Dermis microvascular lymphatic vessel endothelial cell (primary cell): ENCODE measurements around the gene GPR50. TPM values are rescaled to one million over a fixed set of nuclear protein-coding genes. Genes with fewer than 3 reads are reported as not detected.

ENCODE experiments used
- DNase-seq, 2 donors: peaks; one replicate each; pipeline versions ENCODE4 v3.0.0 to v3.0.0-alpha.2; 2010; ENCODE audit warnings: low read depth in 2 of 2
- total RNA-seq: library from RNA; depleted of rRNA; stranded (reverse); fragments of >200 nt; gene quantifications from 2 replicates; pipeline ENCODE4 v1.2.1, GENCODE V29; 2014

Gene GPR50
- total RNA-seq, 1 donor from 2014 or later = not detected

GRCh38 chrX:151226941-151227340 is 50.6 kb downstream of the GPR50 start:
- DNase-seq = no peak

GRCh38 chrX:151227627-151228026 is 51.2 kb downstream of the GPR50 start:
- DNase-seq = no peak

DNA sequence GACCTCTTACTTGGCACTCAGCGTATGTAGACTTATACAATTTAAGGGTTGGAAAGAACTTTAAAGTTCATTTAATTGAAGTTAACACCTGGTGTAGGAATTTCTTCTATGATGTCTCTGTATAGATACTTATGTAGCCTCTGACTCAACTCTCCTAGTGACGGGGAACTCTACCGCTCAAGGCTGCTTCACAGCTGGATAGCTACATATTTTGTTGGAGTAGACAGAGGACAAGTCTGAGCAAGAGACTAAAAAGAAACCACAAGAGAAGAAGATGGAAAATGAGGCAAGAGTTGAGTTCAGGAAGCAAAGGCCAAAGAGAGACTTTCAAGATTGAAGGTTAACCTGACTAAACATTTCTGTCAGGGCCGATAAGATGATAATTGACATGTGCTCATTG is 52.6 kb downstream of the GPR50 start:
- no peak for DNase-seq

Other genes with a start within 250 kb of the GPR50 start
- gene HMGB3, start 193.2 kb upstream of the GPR50 start, total RNA-seq = 20.6 and 33.0 TPM in 2 replicates
- gene VMA21, start 220.6 kb downstream of the GPR50 start, total RNA-seq = 49.8 and 50.7 TPM in 2 replicates